HG03280 (cell line): Measurements from ENCODE around the gene DAAM1.

Experiments used
- ATAC-seq: cut with Tn5 transposase; IDR thresholded peaks from one replicate; pipeline ENCODE4 v1.9.1; 2021; ENCODE audit warnings: mild to moderate bottlenecking, moderate library complexity; ENCODE audit not compliant: unreplicated experiment

DAAM1 gene

GRCh38 chr14:59336098-59336497, 147.6 kb downstream of the DAAM1 start:
- ATAC-seq = no peak

GRCh38 chr14:59336706-59337105, 148.2 kb downstream of the DAAM1 start:
- ATAC-seq = no peak

- ATAC-seq = no peak
These were observed 148.7 kb downstream of the DAAM1 start for GRCh38 chr14:59337141-59337611.

- no peak for ATAC-seq
These were observed 150.3 kb downstream of the DAAM1 start for GRCh38 chr14:59338761-59339160.

GRCh38 chr14:59339524-59340330, 151.3 kb downstream of the DAAM1 start:
- ATAC-seq = no peak

GRCh38 chr14:59341858-59342477, 153.5 kb downstream of the DAAM1 start:
- no peak for ATAC-seq

- ATAC-seq = no peak
These were observed 154.3 kb downstream of the DAAM1 start for GRCh38 chr14:59342516-59343484.

GRCh38 chr14:59343585-59343984, 155.1 kb downstream of the DAAM1 start:
- ATAC-seq = no peak

- no peak for ATAC-seq
These were observed 155.5 kb downstream of the DAAM1 start for GRCh38 chr14:59344016-59344415.

- ATAC-seq = no peak
These were observed 156.4 kb downstream of the DAAM1 start for GRCh38 chr14:59344691-59345455.

GRCh38 chr14:59346329-59346728, 157.9 kb downstream of the DAAM1 start:
- no peak for ATAC-seq

GRCh38 chr14:59346796-59347510, 158.5 kb downstream of the DAAM1 start:
- ATAC-seq = no peak

- ATAC-seq = no peak
These were observed 159.0 kb downstream of the DAAM1 start for GRCh38 chr14:59347511-59347900.

- no peak for ATAC-seq
These were observed 159.4 kb downstream of the DAAM1 start for GRCh38 chr14:59347915-59348314.

GRCh38 chr14:59349258-59349701, 160.8 kb downstream of the DAAM1 start:
- no peak for ATAC-seq

- ATAC-seq = no peak
These were observed 164.5 kb downstream of the DAAM1 start for GRCh38 chr14:59352961-59353360.

- no peak for ATAC-seq
These were observed 166.2 kb downstream of the DAAM1 start for GRCh38 chr14:59354666-59355065.

- no peak for ATAC-seq
These were observed 166.6 kb downstream of the DAAM1 start for GRCh38 chr14:59355091-59355490.

GRCh38 chr14:59356312-59356711, 167.8 kb downstream of the DAAM1 start:
- peak; percentile 43 for ATAC-seq

GRCh38 chr14:59356767-59357166, 168.3 kb downstream of the DAAM1 start:
- ATAC-seq = peak; percentile 39
